ENCODE data around the gene RYR2.

The RYR2 gene

DNA sequence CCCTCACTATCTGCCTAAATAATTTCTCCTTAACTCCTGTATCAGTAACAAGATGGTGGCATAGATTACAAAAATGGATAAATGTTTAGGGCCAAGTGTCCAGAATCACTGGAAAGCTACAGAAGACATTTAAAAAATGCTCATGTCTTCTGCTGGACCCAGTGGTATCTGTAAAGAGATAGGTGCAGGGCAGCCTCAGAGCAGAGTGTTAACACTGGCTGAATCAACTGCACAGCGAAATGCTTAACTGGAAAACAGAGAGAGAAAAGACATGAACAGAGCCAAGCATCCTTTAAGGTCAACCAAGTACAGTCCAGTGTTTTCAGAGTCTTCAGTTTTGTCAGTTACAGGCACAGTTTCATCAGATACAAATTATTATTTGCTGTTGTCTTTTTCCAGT, 429.4 kb downstream of the RYR2 start:
- no peak for DNase-seq (ENCODE audit: low spot score)
- TF ChIP-seq, protein P1, sequence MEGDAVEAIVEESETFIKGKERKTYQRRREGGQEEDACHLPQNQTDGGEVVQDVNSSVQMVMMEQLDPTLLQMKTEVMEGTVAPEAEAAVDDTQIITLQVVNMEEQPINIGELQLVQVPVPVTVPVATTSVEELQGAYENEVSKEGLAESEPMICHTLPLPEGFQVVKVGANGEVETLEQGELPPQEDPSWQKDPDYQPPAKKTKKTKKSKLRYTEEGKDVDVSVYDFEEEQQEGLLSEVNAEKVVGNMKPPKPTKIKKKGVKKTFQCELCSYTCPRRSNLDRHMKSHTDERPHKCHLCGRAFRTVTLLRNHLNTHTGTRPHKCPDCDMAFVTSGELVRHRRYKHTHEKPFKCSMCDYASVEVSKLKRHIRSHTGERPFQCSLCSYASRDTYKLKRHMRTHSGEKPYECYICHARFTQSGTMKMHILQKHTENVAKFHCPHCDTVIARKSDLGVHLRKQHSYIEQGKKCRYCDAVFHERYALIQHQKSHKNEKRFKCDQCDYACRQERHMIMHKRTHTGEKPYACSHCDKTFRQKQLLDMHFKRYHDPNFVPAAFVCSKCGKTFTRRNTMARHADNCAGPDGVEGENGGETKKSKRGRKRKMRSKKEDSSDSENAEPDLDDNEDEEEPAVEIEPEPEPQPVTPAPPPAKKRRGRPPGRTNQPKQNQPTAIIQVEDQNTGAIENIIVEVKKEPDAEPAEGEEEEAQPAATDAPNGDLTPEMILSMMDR (IDR thresholded peaks at IDR 0.05), result no peak
- Histone ChIP-seq H3K4me3 (no peak overlapping the region), H3K27ac (no peak overlapping the region)

DNA sequence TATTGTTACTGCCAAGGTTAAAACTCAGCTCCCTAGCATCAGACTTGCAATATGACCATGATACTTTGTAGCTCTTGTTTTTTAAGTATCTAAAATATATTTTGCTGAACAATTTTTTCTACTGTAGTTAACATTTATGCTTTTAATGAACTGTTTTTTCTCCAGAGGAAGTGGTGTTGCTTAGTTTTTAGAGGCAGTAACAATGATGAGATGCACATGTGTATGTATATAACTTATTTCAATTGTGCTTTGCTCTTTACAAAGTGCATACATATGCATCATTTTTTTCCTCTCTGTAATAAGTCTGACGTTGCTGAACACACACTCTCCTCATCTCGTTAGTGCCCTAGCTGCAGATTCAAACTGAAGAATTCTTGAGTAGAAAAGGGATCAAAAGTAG, 430.0 kb downstream of the RYR2 start:
- TF ChIP-seq, protein P1 (IDR thresholded peaks at IDR 0.05), result no peak
- no peak for DNase-seq (ENCODE audit: low spot score)
- H3K27ac ChIP-seq, result no peak overlapping the region
- no peak overlapping the region for H3K4me3 ChIP-seq

DNA sequence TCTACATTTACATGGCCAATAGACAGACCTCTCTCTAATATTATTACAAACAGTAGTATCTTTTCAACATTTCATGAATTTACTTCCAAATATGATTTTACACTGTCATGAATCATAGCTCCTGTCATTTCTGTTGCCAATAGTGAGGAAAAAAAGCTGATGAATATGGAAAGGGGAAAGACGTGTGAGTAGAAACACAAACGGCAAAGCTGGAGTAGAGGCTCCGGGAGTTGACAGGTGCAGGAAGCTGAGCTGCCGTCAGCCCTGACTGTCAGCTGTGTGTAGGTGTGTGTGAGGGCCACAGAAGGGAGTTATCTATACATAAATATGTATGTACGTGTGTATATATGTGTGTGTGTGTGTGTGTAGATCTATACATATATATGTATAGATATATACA, 431.9 kb downstream of the RYR2 start:
- no peak for DNase-seq (ENCODE audit: low spot score)
- H3K4me3 ChIP-seq, result no peak overlapping the region
- H3K27ac ChIP-seq, result no peak overlapping the region
- TF ChIP-seq, protein P1 (IDR thresholded peaks at IDR 0.05), result no peak

DNA sequence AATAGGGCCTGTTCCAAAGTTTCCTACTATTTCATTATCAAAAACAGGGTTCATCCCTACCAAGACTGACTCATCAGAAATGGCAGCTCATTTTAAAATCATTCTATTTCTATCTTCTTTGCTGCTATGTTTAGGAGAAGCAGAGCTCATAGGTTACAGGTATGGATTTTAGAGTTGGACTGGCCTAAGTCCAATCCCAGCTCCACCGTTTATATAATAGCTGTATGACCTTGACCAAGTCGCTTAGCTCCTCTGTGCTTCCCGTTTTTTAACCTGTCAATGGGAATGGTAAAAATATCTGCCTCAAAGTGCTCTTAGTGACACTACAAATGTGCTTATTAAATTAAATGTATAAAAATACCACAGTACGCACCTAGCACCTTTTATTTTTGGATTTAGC, 436.1 kb downstream of the RYR2 start:
- DNase-seq (ENCODE audit: low spot score), result no peak
- no peak overlapping the region for H3K27ac ChIP-seq
- TF ChIP-seq, protein P1 (IDR thresholded peaks at IDR 0.05), result no peak
- H3K4me3 ChIP-seq, result no peak overlapping the region

DNA sequence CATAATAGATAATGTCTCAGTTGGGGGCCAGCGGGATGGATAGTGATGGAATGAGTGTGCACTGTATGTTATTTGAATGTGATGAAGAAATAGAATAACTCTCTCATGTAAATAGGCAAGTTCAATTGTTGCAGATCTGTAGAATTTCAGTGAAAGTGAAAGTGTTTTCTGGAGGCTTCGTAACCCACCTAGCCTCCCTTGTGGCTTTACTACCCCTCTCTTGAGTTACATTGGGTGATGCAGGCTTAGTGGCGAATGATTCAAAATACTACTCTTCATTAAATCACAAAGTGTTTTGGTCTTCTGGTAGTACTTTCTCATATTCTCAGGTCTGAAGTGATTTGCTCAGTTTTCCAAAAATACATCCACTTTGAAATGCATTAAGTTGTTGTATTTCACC, 436.9 kb downstream of the RYR2 start:
- TF ChIP-seq, protein P1 (IDR thresholded peaks at IDR 0.05), result no peak
- no peak overlapping the region for H3K27ac ChIP-seq
- H3K4me3 ChIP-seq, result no peak overlapping the region
- no peak for DNase-seq (ENCODE audit: low spot score)

DNA sequence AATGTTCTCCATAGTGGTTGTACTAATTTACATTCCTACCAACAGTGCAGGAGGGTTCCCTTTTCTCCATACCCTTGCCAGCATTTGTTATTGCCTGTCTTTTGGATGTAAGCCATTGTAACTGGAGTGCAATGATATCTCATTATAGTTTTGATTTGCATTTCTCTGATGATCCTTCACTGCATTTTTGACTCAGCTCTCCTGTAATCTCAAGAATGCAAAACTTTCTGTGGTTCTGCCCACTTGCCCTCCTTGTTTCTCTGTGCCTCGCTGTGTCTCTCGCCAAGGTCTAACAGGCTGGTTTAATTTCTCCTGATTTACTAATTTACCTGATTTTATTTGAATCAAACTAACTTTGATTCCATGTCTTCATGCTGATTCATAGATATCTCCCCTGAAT, 440.8 kb downstream of the RYR2 start:
- DNase-seq (ENCODE audit: low spot score), result no peak
- no peak overlapping the region for H3K4me3 ChIP-seq
- H3K27ac ChIP-seq, result no peak overlapping the region
- TF ChIP-seq, protein P1 (IDR thresholded peaks at IDR 0.05), result no peak

DNA sequence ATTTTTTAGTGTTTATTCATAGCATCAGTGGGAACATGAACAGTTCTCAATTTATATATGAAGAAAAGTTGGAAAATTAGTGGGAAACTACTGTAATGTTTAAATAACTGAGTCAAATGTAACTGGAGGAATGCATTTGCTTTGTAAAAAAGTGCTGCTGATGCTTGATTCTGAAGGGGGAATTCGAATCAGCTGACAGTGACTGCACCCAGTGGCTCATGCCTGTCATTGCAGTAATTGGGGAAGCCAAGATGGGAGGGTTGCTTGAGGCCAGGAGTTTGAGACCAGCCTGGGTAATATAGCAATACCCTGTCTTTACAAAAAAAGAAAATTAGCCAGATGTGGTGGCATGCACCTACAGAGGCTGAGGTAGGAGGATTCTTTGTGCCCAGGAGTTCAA, 450.4 kb downstream of the RYR2 start:
- TF ChIP-seq, protein P1 (IDR thresholded peaks at IDR 0.05), result no peak
- no peak for DNase-seq (ENCODE audit: low spot score)
- Histone ChIP-seq H3K27ac (no peak overlapping the region), H3K4me3 (no peak overlapping the region)
